ENCODE measurements around the gene GPR35. TPM values are rescaled to one million over a fixed set of nuclear protein-coding genes. Genes with fewer than 3 reads are reported as not detected.

GPR35 gene
- total and polyA plus RNA-seq, 12 donors: 0.40 to 5.2 (median 1.2) TPM

GRCh38 chr2:240577281-240578109 is 47.8 kb upstream of the GPR35 start:
- intact Hi-C loops (cut with DNase I): no loop called here
- Histone ChIP-seq H3K36me3 (peaks cover 0 to 67% (median 41%) of the 10 kb centered on the region in 9 donors), H3K27me3 (no peaks in the 10 kb centered on the region), H3K4me3 (no peak overlapping the region), H3K27ac (no peak overlapping the region), H3K4me1 (peaks cover 6 to 32% (median 22%) of the 10 kb centered on the region in 9 donors), H3K9me3 (peaks cover 0 to 11% (median 0%) of the 10 kb centered on the region in 11 donors)
- TF ChIP-seq, protein P1, sequence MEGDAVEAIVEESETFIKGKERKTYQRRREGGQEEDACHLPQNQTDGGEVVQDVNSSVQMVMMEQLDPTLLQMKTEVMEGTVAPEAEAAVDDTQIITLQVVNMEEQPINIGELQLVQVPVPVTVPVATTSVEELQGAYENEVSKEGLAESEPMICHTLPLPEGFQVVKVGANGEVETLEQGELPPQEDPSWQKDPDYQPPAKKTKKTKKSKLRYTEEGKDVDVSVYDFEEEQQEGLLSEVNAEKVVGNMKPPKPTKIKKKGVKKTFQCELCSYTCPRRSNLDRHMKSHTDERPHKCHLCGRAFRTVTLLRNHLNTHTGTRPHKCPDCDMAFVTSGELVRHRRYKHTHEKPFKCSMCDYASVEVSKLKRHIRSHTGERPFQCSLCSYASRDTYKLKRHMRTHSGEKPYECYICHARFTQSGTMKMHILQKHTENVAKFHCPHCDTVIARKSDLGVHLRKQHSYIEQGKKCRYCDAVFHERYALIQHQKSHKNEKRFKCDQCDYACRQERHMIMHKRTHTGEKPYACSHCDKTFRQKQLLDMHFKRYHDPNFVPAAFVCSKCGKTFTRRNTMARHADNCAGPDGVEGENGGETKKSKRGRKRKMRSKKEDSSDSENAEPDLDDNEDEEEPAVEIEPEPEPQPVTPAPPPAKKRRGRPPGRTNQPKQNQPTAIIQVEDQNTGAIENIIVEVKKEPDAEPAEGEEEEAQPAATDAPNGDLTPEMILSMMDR (IDR thresholded peaks at IDR 0.05): no peak
- WGBS, 2 donors: 89 to 93% methylated on average over 26 of the region's 26 CpGs
- ATAC-seq (peak in 1 of 8 donors; percentile 4), DNase-seq (peak in 1 of 2 donors; percentile 7)

- intact Hi-C loops (cut with DNase I): no loop called here
- H3K4me3 ChIP-seq: no peak overlapping the region
- DNase-seq (peak in 1 of 2 donors; percentile 21), ATAC-seq (peak in 2 of 8 donors; percentile 18 to 29)
- TF ChIP-seq, protein P1 (IDR thresholded peaks at IDR 0.05): no peak
- peaks cover 0 to 67% (median 41%) of the 10 kb centered on the region in 9 donors for H3K36me3 ChIP-seq
- peak overlapping the region in 1 of 10 donors; percentile 39 for H3K27ac ChIP-seq
- peaks cover 0 to 11% (median 0%) of the 10 kb centered on the region in 11 donors for H3K9me3 ChIP-seq
- H3K4me1 ChIP-seq: peaks cover 6 to 32% (median 22%) of the 10 kb centered on the region in 9 donors
- WGBS, 2 donors: 87 to 95% methylated on average over 9 of the region's 9 CpGs
- no peaks in the 10 kb centered on the region for H3K27me3 ChIP-seq
Observed at GRCh38 chr2:240578110-240578450, 47.2 kb upstream of the GPR35 start.

DNA sequence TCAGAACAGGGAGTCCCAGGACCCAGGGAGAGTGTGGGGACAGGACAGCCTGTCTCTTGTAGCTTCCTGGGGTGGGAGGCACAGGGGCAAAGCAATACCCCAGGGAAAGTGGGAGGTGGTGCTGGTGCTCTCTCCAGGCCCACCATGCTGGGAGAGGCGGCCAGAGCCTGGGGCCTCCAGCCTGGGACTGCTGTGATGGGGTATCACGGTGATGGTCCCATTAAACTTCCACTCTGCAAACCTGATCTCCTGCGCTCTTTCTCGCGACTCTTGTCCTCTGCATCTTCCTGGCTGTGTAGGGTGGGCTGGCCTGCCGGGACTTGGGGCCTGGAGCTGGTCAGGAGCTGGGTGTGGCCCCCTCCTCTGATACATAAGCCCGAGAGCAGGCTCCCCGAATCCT is 46.8 kb upstream of the GPR35 start:
- Histone ChIP-seq H3K9me3 (peaks cover 0 to 11% (median 0%) of the 10 kb centered on the region in 11 donors), H3K4me1 (peaks cover 6 to 32% (median 22%) of the 10 kb centered on the region in 9 donors), H3K4me3 (no peak overlapping the region), H3K36me3 (peaks cover 0 to 65% (median 41%) of the 10 kb centered on the region in 9 donors), H3K27ac (peak overlapping the region in 2 of 10 donors; percentile 39 to 68), H3K27me3 (no peaks in the 10 kb centered on the region)
- 90% methylated on average over 8 of the region's 8 CpGs for WGBS, 2 donors
- ATAC-seq (peak in 2 of 8 donors; percentile 1 to 12), DNase-seq (no peak)
- TF ChIP-seq, protein P1 (IDR thresholded peaks at IDR 0.05): no peak
- intact Hi-C loops (cut with DNase I): no loop called here

DNA sequence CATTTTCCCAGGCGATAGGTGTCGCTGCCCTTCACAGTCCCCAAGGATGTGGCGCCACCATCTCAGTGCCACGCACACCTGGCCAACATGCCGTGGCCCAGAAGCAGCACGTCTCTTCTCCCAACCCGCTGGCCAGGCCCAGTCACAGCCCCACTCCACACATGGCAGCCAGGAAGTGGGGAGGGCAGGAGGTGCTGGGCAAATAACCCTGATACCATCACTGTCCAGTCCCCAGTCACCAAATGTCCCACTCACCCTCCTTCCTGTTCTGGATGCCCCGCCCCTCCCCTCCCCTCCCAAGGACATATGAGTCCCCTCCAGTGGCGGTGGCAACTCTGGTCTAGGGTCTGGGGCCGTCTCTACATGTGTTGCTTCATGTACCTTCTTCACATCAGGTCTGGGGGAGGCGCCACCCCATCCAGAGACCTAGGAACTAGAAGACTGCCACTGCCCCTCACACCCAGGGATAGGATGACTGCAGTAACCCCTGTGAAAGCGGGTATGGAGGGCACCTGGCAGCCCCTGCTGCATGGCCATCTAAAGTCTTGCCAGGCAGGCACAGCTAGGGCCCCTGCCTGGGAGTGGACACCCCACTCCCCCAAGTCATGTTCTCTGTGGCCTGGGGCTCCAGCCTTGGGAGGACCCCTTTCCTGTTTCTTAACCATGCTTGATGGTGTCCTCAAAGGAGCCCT is 46.1 kb upstream of the GPR35 start:
- H3K36me3 ChIP-seq: peaks cover 0 to 58% (median 37%) of the 10 kb centered on the region in 9 donors
- ATAC-seq: no peak

More for the DNA sequence above, 46.1 kb upstream of the GPR35 start:
- 91 to 92% methylated on average over 12 of the region's 12 CpGs for WGBS, 2 donors
- Histone ChIP-seq H3K4me1 (peaks cover 7 to 36% (median 28%) of the 10 kb centered on the region in 9 donors), H3K4me3 (no peak overlapping the region), H3K27me3 (no peaks in the 10 kb centered on the region), H3K27ac (peak overlapping the region; percentile 29 to 85 (median 72)), H3K9me3 (peaks cover 0 to 11% (median 0%) of the 10 kb centered on the region in 11 donors)
- peak in 1 of 2 donors; percentile 8 for DNase-seq
- intact Hi-C loops (cut with DNase I): no loop called here
- TF ChIP-seq, protein P1 (IDR thresholded peaks at IDR 0.05): no peak

Measured in heart right ventricle (tissue), 16 donors.